Endothelial cell of umbilical vein (primary cell): ENCODE results near the gene ZNF563.

Experiments
- CTCF ChIP-seq, 2 donors: IDR thresholded peaks; 1 replicate in 1 of 2; 2 replicates in 1 of 2; pipeline ENCODE4 v1.5.1; 2011; ENCODE audit warnings: low read length in 2 of 2, mild to moderate bottlenecking in 2 of 2, moderate library complexity in 2 of 2, control low read depth in 1 of 2, inconsistent platforms in 1 of 2, low read depth in 1 of 2; ENCODE audit not compliant: insufficient read depth in 1 of 2; ENCODE audit errors: extremely low read depth in 1 of 2
- POLR2A ChIP-seq: IDR thresholded peaks from 2 replicates; pipeline ENCODE4 v1.6.1; 2012; ENCODE audit warnings: low read depth, mild to moderate bottlenecking, control low read depth, low read length

- no peak for TF ChIP-seq CTCF (IDR thresholded peaks at IDR 0.05; ENCODE audit: extremely low read depth in 1 of 2, insufficient read depth in 1 of 2, low read depth in 1 of 2, low read length in 2 of 2)
- no peak for TF ChIP-seq POLR2A
These were observed 60.2 kb downstream of the ZNF563 start for GRCh38 chr19:12272980-12273901.
